Skeletal muscle tissue (tissue), 4 donors: ENCODE measurements around the gene SLC31A1. TPM values are rescaled to one million over a fixed set of nuclear protein-coding genes. Genes with fewer than 3 reads are reported as not detected.

Experiments
- H3K27ac ChIP-seq: one replicate; pipeline ENCODE4 v1.7.0; 2013; ENCODE audit warnings: mild to moderate bottlenecking, low read depth, low read length, inconsistent platforms
- H3K27me3 ChIP-seq, 3 donors: one replicate each; pipeline ENCODE4 v1.7.0; 2013; ENCODE audit warnings: low read length in 3 of 3; ENCODE audit not compliant: control insufficient read depth in 3 of 3, insufficient read depth in 3 of 3
- H3K36me3 ChIP-seq, 3 donors: one replicate each; pipeline ENCODE4 v1.7.0; 2013; ENCODE audit warnings: low read length in 3 of 3; ENCODE audit not compliant: control insufficient read depth in 3 of 3, insufficient read depth in 3 of 3
- H3K4me1 ChIP-seq, 3 donors: one replicate each; pipeline ENCODE4 v1.7.0; 2013; ENCODE audit warnings: low read length in 3 of 3, mild to moderate bottlenecking in 3 of 3; ENCODE audit not compliant: control insufficient read depth in 3 of 3, insufficient read depth in 3 of 3
- H3K4me3 ChIP-seq, 3 donors: one replicate each; pipeline ENCODE4 v1.7.0; 2013; ENCODE audit warnings: low read length in 3 of 3
- H3K9ac ChIP-seq, 3 donors: one replicate each; pipeline ENCODE4 v1.7.0; 2013; ENCODE audit warnings: low read length in 3 of 3, mild to moderate bottlenecking in 3 of 3, moderate library complexity in 2 of 3, low read depth in 1 of 3
- H3K9me3 ChIP-seq, 3 donors: one replicate each; pipeline ENCODE4 v1.7.0; 2013; ENCODE audit warnings: low read length in 3 of 3; ENCODE audit not compliant: control insufficient read depth in 3 of 3
- total RNA-seq: library from RNA; depleted of rRNA; stranded (reverse); fragments of >200 nt; gene quantifications from one replicate; pipeline ENCODE4 v1.2.3, GENCODE V29; 2014
- donor health status: Osteomylitis.

Gene SLC31A1
- total RNA-seq, 1 donor from 2014 or later: 9.9 TPM

DNA sequence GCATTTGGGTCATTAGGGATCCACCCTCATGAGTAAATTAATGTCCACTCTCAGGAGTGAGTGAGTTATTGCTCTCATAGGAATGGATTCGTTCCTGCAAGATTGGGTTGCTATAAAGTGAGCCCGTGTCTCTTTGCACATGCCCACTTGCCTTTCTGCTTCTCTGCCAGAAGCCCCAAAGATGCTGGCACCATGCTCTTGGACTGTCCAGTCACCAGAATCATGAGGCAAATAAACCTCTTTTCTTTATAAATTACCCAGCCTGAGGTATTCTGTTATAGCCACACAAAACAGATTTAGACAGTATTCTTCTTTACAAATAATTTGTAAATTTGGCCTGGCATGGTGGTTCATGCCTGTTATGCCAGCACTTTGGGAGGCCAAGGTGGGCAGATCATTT is 29.5 kb downstream of the SLC31A1 start:
- no peaks in the 10 kb centered on the region for H3K4me1 ChIP-seq
- H3K27ac ChIP-seq: no peak overlapping the region
- H3K9ac ChIP-seq: no peak overlapping the region
- H3K27me3 ChIP-seq: no peaks in the 10 kb centered on the region
- peaks cover 0 to 5% (median 0%) of the 10 kb centered on the region in 3 donors for H3K36me3 ChIP-seq
- H3K4me3 ChIP-seq: no peak overlapping the region
- peaks cover 0 to 2% (median 0%) of the 10 kb centered on the region in 3 donors for H3K9me3 ChIP-seq

DNA sequence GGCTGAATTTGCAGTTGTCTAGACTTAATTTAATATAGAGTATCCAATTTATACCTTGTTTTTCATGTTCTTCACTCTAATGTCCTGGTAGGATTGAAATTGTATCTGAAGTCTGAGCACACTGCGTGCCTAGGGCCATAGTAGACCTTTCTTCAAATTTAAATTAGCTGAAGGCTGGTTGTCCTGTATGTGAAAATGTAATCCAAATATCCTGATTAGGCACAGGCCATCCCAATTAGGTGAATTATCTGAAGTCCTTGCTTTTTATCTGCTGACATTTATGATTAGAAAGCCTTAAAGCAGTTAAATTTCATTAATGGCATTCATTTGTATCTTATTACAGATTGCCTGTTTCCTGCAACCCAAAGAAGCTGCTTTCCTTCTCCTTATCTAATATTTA is 33.6 kb downstream of the SLC31A1 start:
- Histone ChIP-seq H3K36me3 (peaks cover 5 to 18% (median 18%) of the 10 kb centered on the region in 3 donors), H3K9ac (no peak overlapping the region), H3K27ac (no peak overlapping the region), H3K4me1 (no peaks in the 10 kb centered on the region), H3K27me3 (no peaks in the 10 kb centered on the region), H3K9me3 (peaks cover 0 to 2% (median 0%) of the 10 kb centered on the region in 3 donors), H3K4me3 (no peak overlapping the region)

DNA sequence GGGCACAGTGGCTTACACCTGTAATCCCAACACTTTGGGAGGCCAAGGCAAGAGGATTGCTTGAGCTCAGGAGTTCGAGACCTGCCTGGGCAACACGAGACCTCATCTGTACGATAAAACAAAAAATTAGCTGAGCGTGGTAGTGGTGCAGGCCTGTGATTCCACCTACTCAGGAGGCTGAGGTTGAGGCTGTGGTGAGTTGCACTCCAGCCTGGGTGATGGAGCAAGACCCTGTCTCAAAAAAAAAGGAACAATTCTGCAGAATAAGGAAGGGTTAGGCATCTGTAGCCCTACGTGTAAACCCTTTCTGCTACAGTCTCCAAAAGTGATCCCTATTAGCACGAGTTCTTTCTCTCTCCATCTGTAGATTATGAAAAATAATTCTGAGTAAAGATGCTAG is 34.1 kb downstream of the SLC31A1 start:
- Histone ChIP-seq H3K4me3 (no peak overlapping the region), H3K9ac (no peak overlapping the region), H3K4me1 (no peaks in the 10 kb centered on the region), H3K9me3 (peaks cover 0 to 2% (median 0%) of the 10 kb centered on the region in 3 donors), H3K27ac (no peak overlapping the region), H3K36me3 (peaks cover 9 to 22% (median 21%) of the 10 kb centered on the region in 3 donors), H3K27me3 (no peaks in the 10 kb centered on the region)

DNA sequence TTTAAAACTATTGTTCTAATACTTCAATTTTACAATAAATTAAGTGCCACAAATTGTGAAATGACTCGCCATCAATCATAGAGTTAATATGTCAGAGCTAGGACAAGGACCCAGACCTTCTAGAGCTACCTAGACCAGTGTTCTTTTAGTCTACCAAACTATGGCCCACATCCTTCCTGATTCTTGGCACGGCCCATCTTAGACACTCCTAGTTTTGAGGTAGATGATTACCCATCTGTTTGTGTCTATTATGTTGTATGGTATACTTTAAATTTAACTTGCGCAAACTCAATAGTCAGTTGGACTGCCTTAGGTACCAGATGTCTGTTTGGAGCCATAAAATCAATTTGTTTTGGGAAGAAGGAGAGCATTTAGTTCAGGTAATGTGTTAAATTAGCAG is 36.5 kb downstream of the SLC31A1 start:
- no peaks in the 10 kb centered on the region for H3K4me1 ChIP-seq
- no peaks in the 10 kb centered on the region for H3K27me3 ChIP-seq
- no peaks in the 10 kb centered on the region for H3K9me3 ChIP-seq
- no peak overlapping the region for H3K27ac ChIP-seq
- H3K36me3 ChIP-seq: peaks cover 16 to 31% (median 27%) of the 10 kb centered on the region in 3 donors
- H3K9ac ChIP-seq: no peak overlapping the region
- no peak overlapping the region for H3K4me3 ChIP-seq

DNA sequence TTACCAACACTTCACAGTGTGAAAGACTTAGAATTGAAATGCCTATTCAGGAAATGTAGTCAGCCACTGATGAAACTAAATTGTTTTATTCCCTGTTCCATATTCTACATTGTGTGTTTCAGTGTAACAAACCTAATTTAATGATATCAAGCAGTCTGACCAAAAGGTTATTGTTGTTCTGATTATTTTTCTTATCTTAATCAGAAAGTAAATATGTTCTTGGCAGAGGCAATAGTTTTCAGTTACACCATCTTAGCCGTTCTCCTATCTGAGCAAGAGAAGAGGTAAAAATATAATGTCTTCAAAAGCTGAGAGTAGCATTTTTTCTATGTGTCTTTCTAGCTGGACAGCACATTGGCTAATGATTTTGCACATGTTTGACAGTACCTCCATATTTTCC is 36.9 kb downstream of the SLC31A1 start:
- H3K27ac ChIP-seq: no peak overlapping the region
- peaks cover 16 to 31% (median 27%) of the 10 kb centered on the region in 3 donors for H3K36me3 ChIP-seq
- H3K4me3 ChIP-seq: no peak overlapping the region
- H3K9ac ChIP-seq: no peak overlapping the region
- H3K27me3 ChIP-seq: no peaks in the 10 kb centered on the region
- no peaks in the 10 kb centered on the region for H3K4me1 ChIP-seq
- no peaks in the 10 kb centered on the region for H3K9me3 ChIP-seq

DNA sequence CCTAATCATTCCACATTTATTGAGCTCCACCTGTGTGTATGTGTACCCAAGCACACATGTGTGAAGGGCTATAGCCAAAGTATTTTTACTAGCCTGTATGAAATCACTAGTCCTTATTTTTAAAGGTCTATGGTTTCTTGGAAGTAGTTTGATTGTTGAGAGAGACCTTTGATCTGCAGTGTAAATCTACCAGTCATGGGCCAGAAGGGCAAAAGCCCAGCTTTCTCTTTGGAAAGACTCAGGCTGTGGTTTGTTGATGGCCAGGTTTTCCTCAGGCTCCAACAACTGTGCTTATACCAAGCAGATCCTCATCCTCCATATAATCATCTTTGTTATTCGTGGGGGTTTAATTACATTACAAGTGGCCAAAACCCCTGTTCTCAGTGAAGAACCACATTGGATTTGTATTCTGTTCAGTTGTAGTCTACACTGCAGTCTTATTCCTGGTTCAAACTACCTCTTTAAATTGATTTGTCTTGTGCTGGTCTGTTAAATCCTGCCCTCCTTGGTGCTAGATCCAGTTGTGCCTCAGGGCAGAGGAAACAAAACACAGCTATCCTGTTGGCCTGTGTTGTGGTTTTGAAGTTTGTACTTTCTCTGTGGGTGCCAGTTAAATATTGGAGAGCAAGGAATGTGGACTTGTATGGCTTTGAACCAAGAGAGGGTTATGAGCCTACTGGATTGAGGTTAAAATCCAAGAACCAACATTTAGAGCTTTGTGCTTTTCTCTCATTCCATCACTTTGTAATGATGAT is 40.8 kb downstream of the SLC31A1 start:
- Histone ChIP-seq H3K4me3 (no peak overlapping the region), H3K9me3 (no peaks in the 10 kb centered on the region), H3K4me1 (no peaks in the 10 kb centered on the region), H3K36me3 (peaks cover 11 to 30% (median 27%) of the 10 kb centered on the region in 3 donors), H3K27ac (no peak overlapping the region), H3K27me3 (no peaks in the 10 kb centered on the region), H3K9ac (no peak overlapping the region)

DNA sequence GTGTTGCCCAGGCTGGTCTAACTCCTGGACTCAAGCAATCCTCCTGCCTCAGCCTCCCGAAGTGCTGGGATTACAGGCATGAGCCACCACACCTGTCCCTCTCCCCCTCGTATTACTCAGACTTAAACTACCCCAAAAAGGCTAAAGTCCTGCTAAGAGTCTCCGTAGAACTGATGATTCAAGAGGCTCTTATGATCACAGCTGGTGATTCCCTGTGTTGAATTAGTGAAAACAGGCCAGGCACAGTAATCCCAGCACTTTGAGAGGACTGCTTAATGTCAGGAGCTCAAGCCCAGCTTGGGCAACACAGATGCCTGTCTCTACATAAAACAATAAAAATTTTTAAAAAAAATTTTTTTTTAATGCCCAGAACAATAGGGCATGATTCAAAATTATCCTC is 44.8 kb downstream of the SLC31A1 start:
- Histone ChIP-seq H3K36me3 (peaks cover 23 to 40% (median 26%) of the 10 kb centered on the region in 3 donors), H3K4me3 (no peak overlapping the region), H3K9me3 (no peaks in the 10 kb centered on the region), H3K9ac (no peak overlapping the region), H3K4me1 (no peaks in the 10 kb centered on the region), H3K27me3 (no peaks in the 10 kb centered on the region), H3K27ac (no peak overlapping the region)

DNA sequence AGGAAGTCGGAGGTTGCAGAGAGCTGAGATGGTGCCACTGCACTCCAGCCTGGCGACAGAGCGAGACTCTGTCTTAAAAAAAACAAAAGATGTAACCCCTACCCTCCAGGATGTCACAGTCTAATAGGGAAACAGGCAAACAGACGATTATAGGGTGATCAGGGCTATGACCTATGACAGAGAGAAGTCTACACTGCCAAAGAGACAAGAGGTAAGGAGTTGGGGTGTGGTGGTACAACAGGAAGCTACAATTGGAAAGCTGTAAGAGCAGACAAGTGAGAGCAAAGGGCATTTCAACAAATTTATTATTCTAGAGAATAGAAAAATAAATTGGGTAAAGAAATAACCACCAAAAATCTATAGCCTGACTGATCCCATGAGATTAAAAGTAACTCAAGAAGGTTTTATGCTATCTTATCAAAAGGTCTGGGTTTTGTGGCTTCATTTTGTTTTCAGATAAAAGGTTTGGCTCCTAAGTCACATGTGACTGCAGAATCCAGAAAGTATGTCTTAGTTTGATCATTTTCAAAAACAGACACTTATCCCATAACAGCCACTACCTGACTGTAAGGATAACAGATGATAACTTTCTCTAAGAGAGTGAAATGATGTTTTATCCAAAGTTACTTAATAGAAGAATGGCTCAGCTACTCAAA is 46.7 kb downstream of the SLC31A1 start:
- H3K4me3 ChIP-seq: no peak overlapping the region
- H3K9ac ChIP-seq: no peak overlapping the region
- H3K36me3 ChIP-seq: peaks cover 25 to 48% (median 30%) of the 10 kb centered on the region in 3 donors

DNA sequence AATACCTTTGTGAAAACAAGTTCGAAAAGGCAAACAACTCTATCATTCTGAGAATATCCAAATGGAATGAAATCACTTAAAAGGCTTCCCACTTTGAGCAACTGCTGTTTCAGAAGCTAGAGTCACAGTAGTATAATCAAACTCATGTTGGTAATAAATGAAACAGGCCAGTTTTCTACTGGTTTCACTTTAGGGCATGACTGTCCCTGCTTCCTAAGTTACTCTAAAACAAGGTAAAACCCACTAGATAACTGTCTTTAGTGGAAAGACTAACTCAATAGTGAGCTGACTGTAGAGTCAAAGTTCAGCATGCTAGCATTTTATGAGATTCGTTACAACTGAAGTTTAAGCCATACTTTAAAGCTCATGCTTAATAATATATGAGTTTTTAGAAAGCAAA is 48.0 kb downstream of the SLC31A1 start:
- Histone ChIP-seq H3K27ac (no peak overlapping the region), H3K36me3 (peaks cover 28 to 48% (median 30%) of the 10 kb centered on the region in 3 donors), H3K4me3 (no peak overlapping the region), H3K9me3 (no peaks in the 10 kb centered on the region), H3K9ac (no peak overlapping the region), H3K4me1 (peaks cover 3 to 5% (median 4%) of the 10 kb centered on the region in 3 donors), H3K27me3 (no peaks in the 10 kb centered on the region)

More for the DNA sequence above, 46.7 kb downstream of the SLC31A1 start:
- no peaks in the 10 kb centered on the region for H3K4me1 ChIP-seq
- no peak overlapping the region for H3K27ac ChIP-seq
- no peaks in the 10 kb centered on the region for H3K9me3 ChIP-seq
- no peaks in the 10 kb centered on the region for H3K27me3 ChIP-seq

DNA sequence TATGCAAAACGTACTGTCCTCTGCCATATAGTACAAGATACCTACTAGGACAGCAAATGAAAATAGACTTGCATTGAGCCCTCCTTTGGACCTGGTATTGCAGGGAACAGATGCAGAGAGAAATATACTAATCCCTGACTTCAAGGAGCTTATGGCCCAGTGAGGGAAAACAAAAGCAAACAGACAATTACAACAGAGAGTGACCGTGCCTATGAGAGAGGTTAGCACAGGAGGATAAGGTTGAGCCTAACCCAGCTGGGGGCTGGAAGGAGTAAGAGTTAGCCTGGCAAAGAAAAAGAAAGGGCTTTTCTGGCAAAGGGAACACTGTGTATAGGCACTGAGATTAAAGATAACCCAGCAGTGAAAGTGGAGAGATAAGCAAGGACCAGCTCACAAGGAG is 48.5 kb downstream of the SLC31A1 start:
- Histone ChIP-seq H3K36me3 (peaks cover 28 to 48% (median 30%) of the 10 kb centered on the region in 3 donors), H3K9me3 (no peaks in the 10 kb centered on the region), H3K27me3 (no peaks in the 10 kb centered on the region), H3K4me3 (no peak overlapping the region), H3K27ac (no peak overlapping the region), H3K9ac (no peak overlapping the region), H3K4me1 (peaks cover 3 to 11% (median 9%) of the 10 kb centered on the region in 3 donors)
